ENCODE data around the gene FNDC11.

The FNDC11 gene

GRCh38 chr20:63525971-63526370 is 28.0 kb upstream of the FNDC11 start:
- DNase-seq: no peak

- DNase-seq: no peak
These were observed 26.8 kb upstream of the FNDC11 start for GRCh38 chr20:63527184-63527583.

- DNase-seq: no peak
These were observed 24.6 kb upstream of the FNDC11 start for GRCh38 chr20:63529180-63529860.

DNA sequence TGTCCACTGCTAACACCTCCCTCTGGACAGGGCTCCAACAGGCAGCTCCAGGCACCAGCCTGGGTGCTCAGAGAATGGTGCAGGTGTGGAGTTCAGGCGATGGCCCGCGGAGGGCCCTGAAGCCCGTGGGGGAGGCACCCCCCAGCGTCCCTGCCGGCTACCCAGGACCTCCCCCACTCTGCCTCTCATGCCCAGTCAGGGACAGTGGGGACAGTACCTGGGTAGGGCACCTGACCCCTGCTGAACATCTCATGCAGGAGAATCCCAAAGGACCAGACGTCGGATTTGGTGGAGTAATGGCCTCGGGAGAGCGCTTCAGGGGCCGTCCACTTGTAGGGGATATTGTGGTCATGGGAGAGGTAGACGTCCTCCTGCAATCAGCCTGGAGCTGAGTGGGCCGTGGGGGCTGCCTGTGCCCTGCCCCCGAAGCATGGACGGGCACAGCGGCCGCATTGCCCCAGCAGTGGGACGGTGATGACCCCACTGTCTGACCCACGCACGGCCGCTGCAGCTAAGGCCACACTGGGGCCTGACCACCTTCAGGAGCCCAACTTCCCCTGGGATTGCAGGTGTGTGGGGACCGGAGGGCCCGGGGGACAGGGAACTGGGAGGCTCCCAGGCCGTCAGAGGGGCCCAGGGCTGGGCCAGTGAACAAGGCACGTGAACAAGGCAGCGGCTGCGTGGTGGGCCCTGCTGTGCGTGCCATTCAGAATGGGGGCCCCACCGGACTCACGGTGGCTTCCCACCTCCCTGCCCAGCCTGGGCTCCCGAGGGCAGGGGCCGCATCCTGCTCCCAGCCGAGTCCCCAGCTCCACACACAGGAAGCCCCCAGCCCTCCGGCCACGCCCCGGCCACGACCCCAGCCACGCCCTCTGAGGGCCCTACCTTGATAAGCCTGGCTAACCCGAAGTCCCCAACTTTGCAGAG is 23.8 kb upstream of the FNDC11 start:
- DNase-seq: no peak

DNA sequence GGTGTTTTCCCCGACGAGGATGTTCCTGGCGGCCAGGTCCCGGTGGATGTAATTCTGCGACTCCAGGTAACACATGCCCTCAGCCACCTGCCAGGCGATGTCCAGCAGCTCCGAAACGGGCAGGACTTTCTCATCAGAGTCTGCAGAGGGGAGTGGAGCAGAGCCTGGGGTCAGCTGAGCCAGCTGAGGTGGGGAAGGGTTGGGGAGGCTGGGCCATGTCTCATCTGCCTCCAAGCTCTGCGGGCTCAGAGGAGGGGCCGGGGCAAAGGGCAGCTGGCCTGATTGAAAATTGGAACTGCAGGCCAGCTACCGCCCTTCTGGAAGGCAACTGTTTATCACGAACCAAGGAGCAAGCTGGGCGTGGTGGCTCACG is 23.2 kb upstream of the FNDC11 start:
- no peak for DNase-seq

DNA sequence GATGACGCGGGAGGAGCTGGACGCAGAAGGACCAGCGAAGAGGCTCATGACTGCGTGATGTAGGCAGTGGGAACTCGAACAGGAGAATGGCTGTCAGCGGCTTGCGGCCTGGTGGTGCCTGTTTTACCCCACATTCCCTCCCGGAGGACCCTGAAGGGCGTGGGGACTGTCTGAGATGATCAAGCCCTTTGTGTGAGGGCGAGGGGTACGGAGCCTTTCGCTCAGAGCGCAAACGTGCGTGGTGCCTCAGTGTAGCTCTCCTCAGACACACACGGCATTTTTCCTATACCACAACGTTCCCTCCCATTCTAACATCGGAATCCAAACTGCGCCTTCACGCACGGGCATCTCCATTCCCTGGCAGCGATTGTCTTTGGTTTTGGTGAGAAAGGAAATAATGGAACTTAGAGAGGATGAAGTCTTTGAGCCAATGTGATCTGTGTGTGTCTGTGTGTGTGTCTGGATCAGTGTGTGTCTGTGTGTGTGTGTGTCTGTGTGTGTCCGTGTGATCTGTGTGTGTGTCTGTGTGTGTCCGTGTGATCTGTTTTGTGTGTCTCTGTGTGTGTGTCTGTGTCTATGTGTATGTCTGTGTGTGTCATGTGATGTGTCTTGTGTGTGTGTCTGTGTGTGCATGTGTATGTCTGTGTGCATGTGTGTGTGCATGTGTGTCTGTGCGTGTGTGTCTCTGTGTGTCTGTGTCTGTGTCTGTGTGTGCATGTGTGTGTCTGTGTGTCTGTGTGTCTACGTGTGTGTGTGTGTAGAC is 22.1 kb upstream of the FNDC11 start:
- no peak for DNase-seq

DNA sequence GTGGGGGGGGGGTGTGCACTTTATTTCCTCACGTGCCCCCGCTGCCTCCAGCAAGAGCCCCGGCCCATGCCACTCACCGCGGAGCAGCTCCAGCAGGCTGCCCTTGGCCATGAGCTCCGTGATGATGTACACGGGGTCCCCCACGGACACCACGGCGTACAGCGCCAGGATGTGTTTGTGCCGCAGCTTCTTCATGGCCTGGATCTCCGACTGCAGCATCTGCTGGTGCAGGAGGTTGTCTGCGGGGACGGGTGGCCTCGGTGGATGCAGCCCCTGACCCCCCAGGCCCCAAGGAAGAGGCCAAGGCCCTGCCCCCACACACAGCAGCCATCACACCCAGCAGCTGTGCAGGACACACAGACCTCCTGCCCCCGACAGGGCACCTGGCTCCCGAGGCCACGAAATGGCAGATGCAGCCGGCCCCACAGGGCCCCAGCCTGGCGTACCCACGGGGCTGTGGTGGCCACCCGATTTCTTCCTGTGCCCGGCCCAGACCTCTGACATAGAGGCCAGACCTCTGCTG is 21.4 kb upstream of the FNDC11 start:
- no peak for DNase-seq

- no peak for DNase-seq
These were observed 20.6 kb upstream of the FNDC11 start for GRCh38 chr20:63533388-63533787.

DNA sequence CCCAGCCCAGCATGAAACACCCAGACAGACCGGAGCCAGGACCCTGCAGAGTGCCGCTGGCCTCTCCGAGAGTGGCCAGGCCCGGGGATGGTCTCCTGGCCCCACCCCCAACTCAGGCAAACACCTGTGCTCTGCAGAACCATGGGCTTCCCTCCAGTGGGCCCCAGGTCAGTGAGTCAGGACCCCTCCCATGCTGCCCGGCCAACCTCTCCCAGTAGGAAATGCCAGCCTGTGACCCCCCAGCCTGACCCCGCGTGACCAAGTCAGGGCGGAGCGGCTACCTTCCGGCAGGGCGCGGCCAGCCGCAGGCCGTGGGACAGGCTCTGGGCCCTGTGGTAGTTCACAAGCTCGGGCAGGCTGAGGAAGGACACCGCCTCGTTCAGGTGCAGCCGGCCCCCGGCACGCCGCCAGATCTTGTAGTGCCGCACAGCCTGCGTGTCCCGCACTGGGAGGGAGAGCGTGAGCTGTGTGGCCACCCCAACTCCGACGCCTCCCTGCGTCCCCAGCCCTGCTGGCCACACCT is 20.0 kb upstream of the FNDC11 start:
- no peak for DNase-seq

- no peak for DNase-seq
These were observed 19.5 kb upstream of the FNDC11 start for GRCh38 chr20:63534427-63534830.

GRCh38 chr20:63534831-63535651 is 18.9 kb upstream of the FNDC11 start:
- DNase-seq: no peak

DNA sequence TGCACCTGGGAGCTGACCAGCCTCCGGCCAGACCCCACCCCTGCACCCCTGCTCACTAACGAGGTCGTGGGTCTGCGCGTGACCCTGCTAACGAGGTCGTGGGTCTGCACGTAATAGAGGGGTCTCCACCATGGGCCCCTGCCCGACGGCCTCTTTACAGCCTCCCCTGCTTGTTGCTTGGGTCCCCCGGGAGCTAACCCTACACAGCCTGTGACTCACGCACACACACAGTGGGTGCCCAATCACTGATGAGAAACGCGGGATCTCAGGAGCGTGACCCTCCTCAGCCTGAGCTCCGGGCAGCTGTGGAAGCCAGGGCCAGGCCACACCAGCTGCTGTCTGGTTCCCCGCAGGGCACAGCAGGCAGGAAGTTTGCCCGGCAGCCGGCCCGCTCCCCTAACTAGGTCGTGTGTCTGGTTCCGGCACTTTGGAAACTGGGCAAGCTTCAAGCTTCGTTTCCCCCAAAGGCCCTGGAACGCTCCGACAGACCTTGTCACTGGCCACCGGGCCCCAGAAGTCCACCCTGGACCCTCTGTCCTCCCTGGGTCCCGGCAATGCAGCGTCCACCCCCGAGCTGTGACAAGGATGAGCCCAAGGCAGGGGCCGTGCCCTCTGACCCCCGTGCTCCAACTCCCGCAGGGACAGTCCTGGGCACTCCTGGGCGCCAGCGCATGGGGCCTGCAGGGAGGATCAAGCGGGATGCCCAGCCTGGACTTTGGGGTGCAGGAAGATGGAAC is 17.6 kb upstream of the FNDC11 start:
- no peak for DNase-seq

DNA sequence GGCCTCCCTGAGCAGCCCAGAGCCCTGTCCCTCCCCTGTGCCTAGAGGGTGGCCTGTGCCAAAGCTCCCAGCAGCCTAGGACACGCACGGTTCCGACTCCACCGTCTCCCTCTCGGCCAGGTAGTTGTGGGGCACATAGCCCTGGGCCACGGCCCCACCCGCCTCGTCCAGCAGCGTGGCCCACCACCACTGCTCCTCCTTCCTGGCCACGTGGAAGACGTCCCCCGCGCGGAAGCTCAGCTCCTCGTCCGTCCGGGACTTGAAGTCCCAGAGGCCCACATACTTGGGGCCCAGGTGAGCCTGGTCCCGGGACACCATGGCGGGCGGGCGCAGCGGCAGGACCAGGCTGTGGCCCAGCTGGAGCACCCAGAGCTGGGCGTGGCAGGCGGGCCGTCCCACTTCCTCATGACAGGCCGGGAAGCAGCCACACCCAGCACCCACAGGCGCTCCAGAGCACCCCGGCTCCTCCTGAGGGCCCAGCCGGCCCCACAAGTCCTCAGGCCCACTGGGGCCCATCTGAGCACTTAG is 16.9 kb upstream of the FNDC11 start, which contains the start of gene PTK6:
Gene PTK6 (minus strand): TSS at position 380 of the 528 bp plus-strand sequence. CDS start 62 bp downstream, at position 318.
- DNase-seq: no peak

DNA sequence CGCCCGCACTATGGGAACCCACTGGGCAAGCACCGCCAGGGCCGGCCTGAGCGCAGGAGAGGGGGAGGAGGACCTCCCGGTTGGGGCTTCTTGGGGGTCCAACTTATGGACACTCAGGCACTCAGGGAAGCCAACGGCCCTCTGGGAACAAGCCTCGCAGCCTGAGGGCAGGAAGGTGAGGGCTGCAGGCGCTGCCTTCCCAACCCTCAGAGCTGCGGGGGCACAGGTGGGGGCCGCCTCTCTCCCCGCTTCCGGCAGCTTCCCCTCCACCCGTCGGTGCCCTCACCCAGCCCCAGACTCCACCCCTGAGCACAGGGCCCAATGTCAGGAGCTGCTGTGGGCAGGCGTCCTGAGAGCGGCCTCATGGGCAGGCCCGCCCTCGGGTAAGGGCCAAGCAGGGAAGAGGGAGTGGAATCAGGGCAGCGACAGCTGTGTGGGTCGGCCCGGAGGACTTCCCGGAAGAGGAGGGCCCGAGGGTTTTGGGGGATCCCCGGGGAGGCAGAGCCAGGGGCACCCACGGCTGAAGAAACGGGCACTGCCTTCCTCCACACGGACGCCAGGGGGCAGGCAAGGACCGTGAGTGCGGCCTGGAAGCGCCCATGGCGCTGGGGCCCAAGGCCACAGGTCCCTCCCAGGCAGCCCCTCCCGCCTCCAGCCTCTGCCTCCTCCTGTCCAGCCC is 16.3 kb upstream of the FNDC11 start:
- DNase-seq: no peak

GRCh38 chr20:63538204-63539091 is 15.5 kb upstream of the FNDC11 start:
- DNase-seq: no peak

GRCh38 chr20:63539092-63539430 is 14.9 kb upstream of the FNDC11 start:
- DNase-seq: no peak

- no peak for DNase-seq
These were observed 14.3 kb upstream of the FNDC11 start for GRCh38 chr20:63539441-63540370.

Data from NCI-H1048 (cell line).